GM23338 (cell line): Measurements from ENCODE around the gene PSMC3.

ENCODE experiments used
- CREB1 ChIP-seq: fragments of 250-450 bp; sonication (Bioruptor Pico); IDR thresholded peaks from 2 replicates; pipeline ENCODE4 v1.5.0; 2020; ENCODE audit warnings: low read depth, mild to moderate bottlenecking, moderate library complexity
- EZH2 ChIP-seq: fragments of 200-600 bp; sonication (generic); IDR thresholded peaks from one replicate; pipeline ENCODE4 v1.8.0; 2017; ENCODE audit warnings: antibody characterized with exemption, mild to moderate bottlenecking, low read depth; ENCODE audit not compliant: unreplicated experiment
- EZH2phosphoT487 ChIP-seq: fragments of 200-600 bp; sonication (generic); IDR thresholded peaks from one replicate; pipeline ENCODE4 v1.8.1; 2018; ENCODE audit warnings: antibody characterized with exemption; ENCODE audit not compliant: unreplicated experiment
- POLR2AphosphoS5 ChIP-seq: IDR thresholded peaks from 2 replicates; pipeline ENCODE4 v1.6.1; 2016; ENCODE audit warnings: antibody characterized with exemption, low read depth
- TF ChIP-seq, protein P1 (sequence below), 2 experiments: fragments of 200-600 bp in 1 of 2; sonication (generic) in 1 of 2; conservative IDR thresholded peaks; 2 replicates each; pipeline versions ENCODE4 v1.5.1 to v1.6.1; 2016 to 2017; ENCODE audit warnings: antibody characterized with exemption in 2 of 2, low read depth in 2 of 2, mild to moderate bottlenecking in 2 of 2, moderate library complexity in 1 of 2

DNA sequence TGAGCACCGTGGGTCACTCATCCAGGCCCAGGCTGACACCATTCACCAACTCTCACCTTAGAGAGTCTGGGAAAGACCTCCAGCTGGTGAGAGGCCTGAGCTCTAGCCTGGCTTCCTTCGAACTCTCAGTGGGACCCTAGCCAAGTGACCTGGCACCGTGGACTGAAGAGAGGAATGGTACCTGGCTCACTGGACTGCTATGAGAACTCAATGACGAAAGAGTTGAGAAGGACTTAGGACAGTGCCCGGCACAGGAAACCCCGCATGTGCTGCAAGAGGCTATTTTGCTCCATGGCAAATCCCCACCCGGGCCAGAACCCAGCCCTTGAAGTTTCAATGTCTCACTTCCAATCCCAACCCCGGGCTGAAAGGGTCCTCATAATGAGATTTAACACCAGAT is 23.3 kb upstream of the PSMC3 start:
- TF ChIP-seq, protein P1, sequence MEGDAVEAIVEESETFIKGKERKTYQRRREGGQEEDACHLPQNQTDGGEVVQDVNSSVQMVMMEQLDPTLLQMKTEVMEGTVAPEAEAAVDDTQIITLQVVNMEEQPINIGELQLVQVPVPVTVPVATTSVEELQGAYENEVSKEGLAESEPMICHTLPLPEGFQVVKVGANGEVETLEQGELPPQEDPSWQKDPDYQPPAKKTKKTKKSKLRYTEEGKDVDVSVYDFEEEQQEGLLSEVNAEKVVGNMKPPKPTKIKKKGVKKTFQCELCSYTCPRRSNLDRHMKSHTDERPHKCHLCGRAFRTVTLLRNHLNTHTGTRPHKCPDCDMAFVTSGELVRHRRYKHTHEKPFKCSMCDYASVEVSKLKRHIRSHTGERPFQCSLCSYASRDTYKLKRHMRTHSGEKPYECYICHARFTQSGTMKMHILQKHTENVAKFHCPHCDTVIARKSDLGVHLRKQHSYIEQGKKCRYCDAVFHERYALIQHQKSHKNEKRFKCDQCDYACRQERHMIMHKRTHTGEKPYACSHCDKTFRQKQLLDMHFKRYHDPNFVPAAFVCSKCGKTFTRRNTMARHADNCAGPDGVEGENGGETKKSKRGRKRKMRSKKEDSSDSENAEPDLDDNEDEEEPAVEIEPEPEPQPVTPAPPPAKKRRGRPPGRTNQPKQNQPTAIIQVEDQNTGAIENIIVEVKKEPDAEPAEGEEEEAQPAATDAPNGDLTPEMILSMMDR (conservative IDR thresholded peaks at IDR 0.05; ENCODE audit: low read depth in 2 of 2), result no peak
- TF ChIP-seq EZH2, result no peak
- TF ChIP-seq EZH2phosphoT487, result no peak
- TF ChIP-seq CREB1 (CRISPR knock-in tag), result no peak
- no peak for TF ChIP-seq POLR2AphosphoS5
